ENCODE data around the gene IGFN1. TPM values are rescaled to one million over a fixed set of nuclear protein-coding genes. Genes with fewer than 3 reads are reported as not detected.

Gene IGFN1
- total and polyA plus RNA-seq, 9 of the 15 experiments (the other 6 are each of a cell fraction or from before 2014, with no cell fraction given), result 0.04 TPM; not detected in 8

GRCh38 chr1:201190624-201191051, at the start of gene IGFN1 (continued):
- TF ChIP-seq ZNF695 (CRISPR knock-in tag; IDR thresholded peaks at IDR 0.05) (no peak), ZSCAN29 (IDR thresholded peaks at IDR 0.05) (no peak)

GRCh38 chr1:201140941-201141260, 49.7 kb upstream of the IGFN1 start:
- 88% methylated on average over 8 of the region's 8 CpGs for WGBS (ENCODE audit: insufficient coverage, low coverage, missing lambda C conversion rate)
- Histone ChIP-seq H3K9me3 (replicated peaks; ENCODE audit: control insufficient read depth, insufficient read depth, low read depth, low read length) (no peaks in the 10 kb centered on the region), H3K9ac (ENCODE audit: insufficient read depth in 1 of 2, low read depth in 2 of 2, low read length in 2 of 2) (no peak overlapping the region), H3K36me3 (ENCODE audit: control insufficient read depth, insufficient read depth, low read length) (peaks cover 98% of the 10 kb centered on the region; the same call in 2 of the 3 replicates), H3K9me1 (ENCODE audit: control insufficient read depth, insufficient read depth, low read length) (no peaks in the 10 kb centered on the region), H3K27me3 (ENCODE audit: control insufficient read depth in 2 of 2, insufficient read depth in 2 of 2, low read length in 2 of 2) (no peaks in the 10 kb centered on the region), H3K4me3 (no peak overlapping the region), H3K4me2 (ENCODE audit: insufficient read depth, low read length) (no peak overlapping the region), H3K4me1 (replicated peaks in 1 of 2; ENCODE audit: control insufficient read depth in 2 of 2, insufficient read depth in 2 of 2, low read length in 2 of 2) (no peaks in the 10 kb centered on the region), H3K79me2 (ENCODE audit: control insufficient read depth, insufficient read depth, low read length) (no peaks in the 10 kb centered on the region), H4K20me1 (replicated peaks; ENCODE audit: control insufficient read depth, insufficient read depth, low read length) (peaks cover 12% of the 10 kb centered on the region), H2AFZ (ENCODE audit: low read depth, low read length) (no peak overlapping the region), H3K27ac (ENCODE audit: extremely low read depth, low read depth, low read length) (no peak overlapping the region)
- intact Hi-C loops (cut with micrococcal nuclease), result no loop called here
- no peak for FAIRE-seq
- no TSS peak for BruUV-seq (replicated peaks)
- ChIA-PET POLR2A (interaction anchor here (0.7 to 1.2 kb wide), 2 partner anchors 18 to 46 kb away, joined by 4 read pairs; no protein-coding TSS in a partner anchor), CTCF (ENCODE audit: low intra/inter-chr PET ratio) (no interaction called here)
- in situ Hi-C loops (cut with MboI), result no loop called here
- no peak for ATAC-seq
- TF ChIP-seq ZNF217 (CRISPR knock-in tag; IDR thresholded peaks at IDR 0.05) (no peak), TCF7 (IDR thresholded peaks at IDR 0.05; ENCODE audit: borderline replicate concordance) (no peak), ZNF699 (CRISPR knock-in tag; IDR thresholded peaks at IDR 0.05; ENCODE audit: insufficient replicate concordance) (no peak), MLX (CRISPR knock-in tag; conservative IDR thresholded peaks at IDR 0.05) (no peak), TEAD4 (IDR thresholded peaks at IDR 0.05; ENCODE audit: low read length) (no peak), TEAD4 (CRISPR knock-in tag; IDR thresholded peaks at IDR 0.05; ENCODE audit: borderline replicate concordance) (no peak), ZNF561 (CRISPR knock-in tag; conservative IDR thresholded peaks at IDR 0.05) (no peak), BMI1 (IDR thresholded peaks at IDR 0.05; ENCODE audit: low read length) (no peak), SIN3A (IDR thresholded peaks at IDR 0.05; ENCODE audit: borderline replicate concordance in 2 of 2, control insufficient read depth in 1 of 2, low read depth in 2 of 2, low read length in 2 of 2) (no peak), PRMT5 (CRISPR knock-in tag; IDR thresholded peaks at IDR 0.05) (no peak), ETS2 (tag; IDR thresholded peaks at IDR 0.05; ENCODE audit: borderline replicate concordance, poor library complexity, severe bottlenecking) (no peak), ZNF830 (CRISPR knock-in tag; IDR thresholded peaks at IDR 0.05) (no peak), RFX5 (IDR thresholded peaks at IDR 0.05; ENCODE audit: low read depth, low read length) (no peak), ZNF253 (CRISPR knock-in tag; conservative IDR thresholded peaks at IDR 0.05) (no peak), ZNF41 (CRISPR knock-in tag; conservative IDR thresholded peaks at IDR 0.05) (no peak), SIN3B (IDR thresholded peaks at IDR 0.05; ENCODE audit: low read depth) (no peak), ZNF212 (CRISPR knock-in tag; IDR thresholded peaks at IDR 0.05) (no peak), EGR1 (conservative IDR thresholded peaks at IDR 0.05) (no peak), MLLT1 (IDR thresholded peaks at IDR 0.05) (no peak)
- no peak for DNase-seq (ENCODE audit: extremely low read depth in 1 of 4, low spot score in 3 of 4)

All from K562 (cell line).